ENCODE measurements around the gene FANCM. TPM values are rescaled to one million over a fixed set of nuclear protein-coding genes. Genes with fewer than 3 reads are reported as not detected.

Gene FANCM
- total and polyA plus RNA-seq, 2 experiments from 2014 or later, result 19.6 to 21.1 TPM

GRCh38 chr14:45247427-45247826 is 111.7 kb downstream of the FANCM start:
- TF ChIP-seq EZH2 (IDR thresholded peaks at IDR 0.05; ENCODE audit: low read depth, unreplicated experiment) (no peak), CTCF (conservative IDR thresholded peaks at IDR 0.05; ENCODE audit: low read depth in 2 of 2) (no peak), CREB1 (CRISPR knock-in tag; IDR thresholded peaks at IDR 0.05; ENCODE audit: low read depth) (no peak), REST (IDR thresholded peaks at IDR 0.05; ENCODE audit: unreplicated experiment) (no peak), POLR2AphosphoS5 (IDR thresholded peaks at IDR 0.05; ENCODE audit: low read depth) (no peak), EZH2phosphoT487 (IDR thresholded peaks at IDR 0.05; ENCODE audit: unreplicated experiment) (no peak), JUNB (IDR thresholded peaks at IDR 0.05; ENCODE audit: unreplicated experiment) (no peak), ZNF331 (CRISPR knock-in tag; IDR thresholded peaks at IDR 0.05; ENCODE audit: low read depth) (no peak), ETS1 (IDR thresholded peaks at IDR 0.05) (no peak), STAT1 (IDR thresholded peaks at IDR 0.05; ENCODE audit: unreplicated experiment) (no peak), NANOG (IDR thresholded peaks at IDR 0.05; ENCODE audit: borderline replicate concordance) (no peak), ZNF114 (CRISPR knock-in tag; IDR thresholded peaks at IDR 0.05) (no peak), ZNF462 (CRISPR knock-in tag; IDR thresholded peaks at IDR 0.05) (no peak)
- Mint-ChIP-seq H3K4me3 (no peak overlapping the region), H3K27ac (no peak overlapping the region), H3K4me1 (peaks cover 10% of the 10 kb centered on the region; the same call in 2 of the 3 replicates), H3K36me3 (ENCODE audit: low read depth) (peaks cover 3% of the 10 kb centered on the region; the same call in 2 of the 3 replicates), H3K9me3 (no peaks in the 10 kb centered on the region), H3K27me3 (ENCODE audit: insufficient read depth, low read depth, poor library complexity) (peaks cover 1% of the 10 kb centered on the region)
- peaks cover 56% of the 10 kb centered on the region for H4K20me1 ChIP-seq (replicated peaks; ENCODE audit: insufficient read depth)
- H3K36me3 ChIP-seq (ENCODE audit: insufficient read depth), result 0 out of 2 replicates have a peak, but pooled peaks cover 5% of the 10 kb centered on the region
- H3K27ac ChIP-seq (ENCODE audit: low read depth), result no peak overlapping the region
- peaks cover 8% of the 10 kb centered on the region for H3K4me1 ChIP-seq (ENCODE audit: insufficient read depth)
- no peaks in the 10 kb centered on the region for H3K27me3 ChIP-seq (ENCODE audit: insufficient read depth)
- peaks cover 100% of the 10 kb centered on the region for H3K79me2 ChIP-seq (replicated peaks; ENCODE audit: insufficient read depth)
- no peak overlapping the region for H2AFZ ChIP-seq
- no peaks in the 10 kb centered on the region for H3K9me2 ChIP-seq (ENCODE audit: insufficient read depth)
- H3F3A ChIP-seq (replicated peaks; ENCODE audit: low read depth), result no peaks in the 10 kb centered on the region
- no peak for DNase-seq (ENCODE audit: low spot score)
- H3K4me3 ChIP-seq, result no peak overlapping the region
- H3K4me2 ChIP-seq, result no peak overlapping the region
- ATAC-seq, result no peak

Data from GM23338 (cell line).